Mesenchymal stem cell (in vitro differentiated cells and primary cell): Measurements from ENCODE around the gene CHDH.

Experiments used
- DNase-seq: peaks from one replicate; pipeline ENCODE4 v3.0.0-alpha.2; 2013
- H2AFZ ChIP-seq: one replicate; pipeline ENCODE4 v1.6.1; 2013; ENCODE audit warnings: low read depth, mild to moderate bottlenecking, control low read depth, inconsistent platforms, low read length, moderate library complexity
- H2AK5ac ChIP-seq: 2 replicates; pipeline ENCODE4 v1.6.1; 2013; ENCODE audit warnings: low read length, moderate library complexity, mild to moderate bottlenecking, inconsistent platforms; ENCODE audit not compliant: severe bottlenecking
- H2BK120ac ChIP-seq: one replicate; pipeline ENCODE4 v1.6.1; 2013; ENCODE audit warnings: low read depth, mild to moderate bottlenecking, inconsistent platforms, low read length, moderate library complexity
- H2BK12ac ChIP-seq, 2 experiments: one replicate each; pipeline ENCODE4 v1.6.1; 2013; ENCODE audit warnings: inconsistent platforms in 2 of 2, low read length in 2 of 2, mild to moderate bottlenecking in 2 of 2, moderate library complexity in 2 of 2, control low read depth in 1 of 2
- H2BK15ac ChIP-seq: one replicate; pipeline ENCODE4 v1.6.1; 2013; ENCODE audit warnings: mild to moderate bottlenecking, low read depth, inconsistent platforms; ENCODE audit not compliant: poor library complexity, severe bottlenecking
- H2BK5ac ChIP-seq: 2 replicates; pipeline ENCODE4 v1.6.1; 2013; ENCODE audit warnings: low read depth, mild to moderate bottlenecking, low read length, control low read depth, inconsistent platforms; ENCODE audit not compliant: poor library complexity, severe bottlenecking
- H3K14ac ChIP-seq, 2 experiments: one replicate each; pipeline ENCODE4 v1.6.1; 2013; ENCODE audit warnings: inconsistent platforms in 2 of 2, low read length in 2 of 2, control low read depth in 1 of 2, mild to moderate bottlenecking in 1 of 2, moderate library complexity in 1 of 2
- H3K18ac ChIP-seq, 2 experiments: one replicate each; pipeline ENCODE4 v1.6.1; 2013; ENCODE audit warnings: inconsistent platforms in 2 of 2, low read length in 2 of 2, control low read depth in 1 of 2, low read depth in 1 of 2, mild to moderate bottlenecking in 1 of 2
- H3K23ac ChIP-seq, 2 experiments: one replicate each; pipeline ENCODE4 v1.6.1; 2013; ENCODE audit warnings: inconsistent platforms in 2 of 2, low read length in 2 of 2, mild to moderate bottlenecking in 2 of 2, moderate library complexity in 2 of 2, control low read depth in 1 of 2
- H3K27ac ChIP-seq: 2 replicates; pipeline ENCODE4 v1.5.1; 2013; ENCODE audit warnings: mild to moderate bottlenecking, moderate library complexity, low read length, control low read depth, inconsistent platforms; ENCODE audit not compliant: poor library complexity, severe bottlenecking
- H3K27me3 ChIP-seq, 2 experiments: 2 replicates each; pipeline versions ENCODE4 v1.6.1 to v1.7.0; 2013; ENCODE audit warnings: low read length in 2 of 2, mild to moderate bottlenecking in 2 of 2, moderate library complexity in 2 of 2, control low read depth in 1 of 2, inconsistent platforms in 1 of 2; ENCODE audit not compliant: control insufficient read depth in 1 of 2, insufficient read depth in 1 of 2
- H3K36me3 ChIP-seq, 2 experiments: 2 replicates each; pipeline versions ENCODE4 v1.6.1 to v1.7.0; 2013; ENCODE audit warnings: low read length in 2 of 2, control low read depth in 1 of 2, inconsistent platforms in 1 of 2, low read depth in 1 of 2, mild to moderate bottlenecking in 1 of 2; ENCODE audit not compliant: insufficient read depth in 2 of 2, control insufficient read depth in 1 of 2
- H3K4ac ChIP-seq, 2 experiments: one replicate each; pipeline ENCODE4 v1.6.1; 2013; ENCODE audit warnings: inconsistent platforms in 2 of 2, low read length in 2 of 2, mild to moderate bottlenecking in 2 of 2, moderate library complexity in 2 of 2, control low read depth in 1 of 2, low read depth in 1 of 2
- H3K4me1 ChIP-seq: 2 replicates; pipeline ENCODE4 v1.6.1; 2013; ENCODE audit warnings: low read depth, low read length, control low read depth; ENCODE audit not compliant: control insufficient read depth, insufficient read depth
- H3K4me2 ChIP-seq: 2 replicates; pipeline ENCODE4 v1.6.1; 2013; ENCODE audit warnings: low read length, mild to moderate bottlenecking, inconsistent platforms; ENCODE audit not compliant: poor library complexity, severe bottlenecking
- H3K4me3 ChIP-seq, 2 experiments: 2 replicates each; pipeline versions ENCODE4 v1.5.1 to v1.7.0; 2013; ENCODE audit warnings: low read length in 2 of 2, mild to moderate bottlenecking in 2 of 2, control low read depth in 1 of 2, low read depth in 1 of 2; ENCODE audit not compliant: insufficient read depth in 1 of 2
- H3K79me1 ChIP-seq: replicated peaks from 2 replicates; pipeline ENCODE4 v1.6.1; 2013; ENCODE audit warnings: mild to moderate bottlenecking, control low read depth, low read length, inconsistent platforms; ENCODE audit not compliant: poor library complexity, severe bottlenecking
- H3K9ac ChIP-seq: 2 replicates; pipeline ENCODE4 v1.7.0; 2013; ENCODE audit warnings: mild to moderate bottlenecking, low read length, moderate library complexity
- H3K9me3 ChIP-seq: 2 replicates; pipeline ENCODE4 v1.7.0; 2013; ENCODE audit warnings: mild to moderate bottlenecking, low read length; ENCODE audit not compliant: control insufficient read depth
- H4K8ac ChIP-seq: one replicate; pipeline ENCODE4 v1.6.1; 2013; ENCODE audit warnings: inconsistent platforms, mild to moderate bottlenecking, low read length, moderate library complexity
- H4K91ac ChIP-seq: one replicate; pipeline ENCODE4 v1.6.1; 2013; ENCODE audit warnings: mild to moderate bottlenecking, low read length, inconsistent platforms
- WGBS: methylation state at CpG from one replicate; pipeline ENCODE4 v1.1.7; 2013; ENCODE audit warnings: mixed read lengths; 5-methylcytosine and 5-hydroxymethylcytosine counted together

The CHDH gene

GRCh38 chr3:53842436-53843194, 3.6 kb downstream of the CHDH start:
- no peak overlapping the region for H3K27ac ChIP-seq
- no peak overlapping the region for H3K18ac ChIP-seq
- no peaks in the 10 kb centered on the region for H3K79me1 ChIP-seq
- H3K9ac ChIP-seq, result no peak overlapping the region
- no peaks in the 10 kb centered on the region for H3K36me3 ChIP-seq
- H4K8ac ChIP-seq, result no peak overlapping the region
- peaks cover 14% of the 10 kb centered on the region for H3K4me1 ChIP-seq
- no peak overlapping the region for H3K23ac ChIP-seq
- H3K4me3 ChIP-seq, result no peak overlapping the region
- no peak overlapping the region for H2AK5ac ChIP-seq
- H2BK15ac ChIP-seq, result no peak overlapping the region
- no peak overlapping the region for H3K4ac ChIP-seq
- peaks cover 10 to 17% of the 10 kb centered on the region in 2 experiments for H3K27me3 ChIP-seq
- H3K4me2 ChIP-seq, result no peak overlapping the region
- no peak overlapping the region for H3K14ac ChIP-seq
- H2BK5ac ChIP-seq, result no peak overlapping the region
- no peak overlapping the region for H2AFZ ChIP-seq
- no peak overlapping the region for H4K91ac ChIP-seq
- no peaks in the 10 kb centered on the region for H3K9me3 ChIP-seq
- H2BK120ac ChIP-seq, result no peak overlapping the region
- WGBS, result 66% methylated on average over 11 of the region's 12 CpGs
- H2BK12ac ChIP-seq, result no peak overlapping the region
- no peak for DNase-seq

- no peak overlapping the region for H3K4ac ChIP-seq
Observed at GRCh38 chr3:53841296-53841695, 4.9 kb downstream of the CHDH start.

GRCh38 chr3:53837331-53837730, 8.9 kb downstream of the CHDH start:
- H4K91ac ChIP-seq, result no peak overlapping the region
- H3K14ac ChIP-seq, result no peak overlapping the region
- H3K27ac ChIP-seq, result no peak overlapping the region

More at GRCh38 chr3:53841296-53841695, 4.9 kb downstream of the CHDH start:
- no peak overlapping the region for H3K14ac ChIP-seq
- no peaks in the 10 kb centered on the region for H3K9me3 ChIP-seq
- DNase-seq, result no peak
- no peak overlapping the region for H2AK5ac ChIP-seq
- H3K9ac ChIP-seq, result no peak overlapping the region
- H2BK12ac ChIP-seq, result no peak overlapping the region
- no peak overlapping the region for H4K91ac ChIP-seq
- H3K27ac ChIP-seq, result no peak overlapping the region
- peaks cover 0 to 8% of the 10 kb centered on the region in 2 experiments for H3K27me3 ChIP-seq
- no peak overlapping the region for H4K8ac ChIP-seq
- WGBS, result 94% methylated on average over 4 of the region's 5 CpGs
- H3K36me3 ChIP-seq, result no peaks in the 10 kb centered on the region
- no peak overlapping the region for H2BK5ac ChIP-seq
- H2AFZ ChIP-seq, result no peak overlapping the region
- no peak overlapping the region for H2BK120ac ChIP-seq
- no peaks in the 10 kb centered on the region for H3K79me1 ChIP-seq
- H3K18ac ChIP-seq, result no peak overlapping the region
- no peak overlapping the region for H2BK15ac ChIP-seq
- H3K4me1 ChIP-seq, result peaks cover 9% of the 10 kb centered on the region
- H3K4me2 ChIP-seq, result no peak overlapping the region
- H3K4me3 ChIP-seq, result no peak overlapping the region
- H3K23ac ChIP-seq, result peak overlapping the region in 1 of 2 experiments; percentile 36

GRCh38 chr3:53836084-53836872, 9.9 kb downstream of the CHDH start:
- H2BK15ac ChIP-seq, result no peak overlapping the region
- no peaks in the 10 kb centered on the region for H3K36me3 ChIP-seq
- H4K91ac ChIP-seq, result no peak overlapping the region
- no peak overlapping the region for H2BK120ac ChIP-seq
- no peak overlapping the region for H2BK12ac ChIP-seq
- H2AFZ ChIP-seq, result no peak overlapping the region
- no peak overlapping the region for H3K23ac ChIP-seq
- no peak overlapping the region for H3K9ac ChIP-seq
- H2BK5ac ChIP-seq, result no peak overlapping the region
- no peak overlapping the region for H3K4ac ChIP-seq
- H3K14ac ChIP-seq, result no peak overlapping the region
- no peaks in the 10 kb centered on the region for H3K4me1 ChIP-seq
- DNase-seq, result no peak
- H3K18ac ChIP-seq, result no peak overlapping the region
- no peak overlapping the region for H4K8ac ChIP-seq
- no peaks in the 10 kb centered on the region for H3K9me3 ChIP-seq
- H3K4me2 ChIP-seq, result no peak overlapping the region
- no peak overlapping the region for H3K27ac ChIP-seq
- no peaks in the 10 kb centered on the region for H3K79me1 ChIP-seq
- no peak overlapping the region for H3K4me3 ChIP-seq
- H3K27me3 ChIP-seq, result no peaks in the 10 kb centered on the region
- H2AK5ac ChIP-seq, result no peak overlapping the region
- 84% methylated on average over 9 of the region's 9 CpGs for WGBS

More at GRCh38 chr3:53837331-53837730, 8.9 kb downstream of the CHDH start:
- Histone ChIP-seq H3K9ac (no peak overlapping the region), H2BK120ac (no peak overlapping the region), H3K18ac (no peak overlapping the region), H3K23ac (no peak overlapping the region), H3K36me3 (no peaks in the 10 kb centered on the region), H3K4me1 (no peaks in the 10 kb centered on the region), H4K8ac (no peak overlapping the region), H2BK15ac (no peak overlapping the region), H3K79me1 (no peaks in the 10 kb centered on the region), H3K4ac (no peak overlapping the region), H2BK12ac (no peak overlapping the region), H2AK5ac (no peak overlapping the region), H3K9me3 (no peaks in the 10 kb centered on the region), H3K27me3 (no peaks in the 10 kb centered on the region), H3K4me3 (no peak overlapping the region), H2BK5ac (no peak overlapping the region), H3K4me2 (no peak overlapping the region), H2AFZ (no peak overlapping the region)
- DNase-seq, result no peak
- 85% methylated on average over 10 of the region's 10 CpGs for WGBS
